ENCODE results near the gene LY9. TPM values are rescaled to one million over a fixed set of nuclear protein-coding genes. Genes with fewer than 3 reads are reported as not detected.

The LY9 gene
- total RNA-seq, 1 experiment from 2014 or later: not detected

DNA sequence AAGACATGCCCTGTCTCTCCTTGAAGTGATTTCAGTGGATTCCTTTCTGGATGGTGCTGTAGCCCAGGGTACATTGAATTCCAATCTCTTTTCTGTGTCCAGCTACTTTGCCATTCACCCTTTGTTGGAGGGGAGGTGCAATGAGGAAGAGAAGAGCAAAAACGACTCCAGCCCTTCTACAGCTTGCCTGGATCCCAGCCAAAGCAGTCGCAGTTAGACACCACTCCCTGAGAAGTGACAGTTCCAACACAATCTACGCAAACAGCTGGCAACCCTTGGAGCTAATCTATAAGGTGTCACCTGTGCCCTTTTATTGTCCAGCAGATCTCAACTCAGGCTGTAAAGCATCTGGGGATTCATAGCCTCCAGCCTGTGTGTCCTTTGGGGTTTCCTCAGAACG is 62.1 kb downstream of the LY9 start:
- TF ChIP-seq, protein P1, sequence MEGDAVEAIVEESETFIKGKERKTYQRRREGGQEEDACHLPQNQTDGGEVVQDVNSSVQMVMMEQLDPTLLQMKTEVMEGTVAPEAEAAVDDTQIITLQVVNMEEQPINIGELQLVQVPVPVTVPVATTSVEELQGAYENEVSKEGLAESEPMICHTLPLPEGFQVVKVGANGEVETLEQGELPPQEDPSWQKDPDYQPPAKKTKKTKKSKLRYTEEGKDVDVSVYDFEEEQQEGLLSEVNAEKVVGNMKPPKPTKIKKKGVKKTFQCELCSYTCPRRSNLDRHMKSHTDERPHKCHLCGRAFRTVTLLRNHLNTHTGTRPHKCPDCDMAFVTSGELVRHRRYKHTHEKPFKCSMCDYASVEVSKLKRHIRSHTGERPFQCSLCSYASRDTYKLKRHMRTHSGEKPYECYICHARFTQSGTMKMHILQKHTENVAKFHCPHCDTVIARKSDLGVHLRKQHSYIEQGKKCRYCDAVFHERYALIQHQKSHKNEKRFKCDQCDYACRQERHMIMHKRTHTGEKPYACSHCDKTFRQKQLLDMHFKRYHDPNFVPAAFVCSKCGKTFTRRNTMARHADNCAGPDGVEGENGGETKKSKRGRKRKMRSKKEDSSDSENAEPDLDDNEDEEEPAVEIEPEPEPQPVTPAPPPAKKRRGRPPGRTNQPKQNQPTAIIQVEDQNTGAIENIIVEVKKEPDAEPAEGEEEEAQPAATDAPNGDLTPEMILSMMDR (conservative IDR thresholded peaks at IDR 0.05): no peak
- no peak overlapping the region for H2BK20ac ChIP-seq (ENCODE audit: low read depth, low read length, poor library complexity, severe bottlenecking)
- 0 out of 4 replicates have a peak, but pooled peaks cover 0 to 3% of the 10 kb centered on the region in 2 experiments for H3K4me1 Mint-ChIP-seq
- no peak overlapping the region for H3K4me2 ChIP-seq (ENCODE audit: insufficient read depth, insufficient read length, low read length)
- H2AK5ac ChIP-seq (ENCODE audit: insufficient read length, low read length): no peak overlapping the region
- H2BK15ac ChIP-seq (ENCODE audit: low read depth, low read length): no peak overlapping the region
- no peak overlapping the region for H4K8ac ChIP-seq (replicated peaks; ENCODE audit: insufficient read length, low read depth, low read length)
- H3K27ac ChIP-seq (ENCODE audit: insufficient read length, low read depth, low read length): no peak overlapping the region
- no CpG with 5 or more reads among the region's 4 CpGs for WGBS (ENCODE audit: extremely low coverage, insufficient read length, low lambda C conversion rate)
- no peak overlapping the region for H2BK12ac ChIP-seq (ENCODE audit: insufficient read length, low read depth, low read length)
- H3K14ac ChIP-seq (ENCODE audit: insufficient read depth, low read length): no peak overlapping the region
- H3K23me2 ChIP-seq (ENCODE audit: insufficient read length, low read depth, low read length, poor library complexity, severe bottlenecking): no peaks in the 10 kb centered on the region
- no peaks in the 10 kb centered on the region for H3K79me2 ChIP-seq (ENCODE audit: insufficient read depth, low read length)
- H3K4me3 Mint-ChIP-seq: no peak overlapping the region
- no peak overlapping the region for H3K23ac ChIP-seq (ENCODE audit: insufficient read length, low read depth, low read length)
- no peak overlapping the region for H3K9ac ChIP-seq (ENCODE audit: extremely low read depth, insufficient read length, low read length)
- no peak overlapping the region for H2AFZ ChIP-seq (ENCODE audit: low read length)
- no peak overlapping the region for H3K18ac ChIP-seq (ENCODE audit: insufficient read length, low read depth, low read length)
- no peak overlapping the region for H2BK120ac ChIP-seq (ENCODE audit: low read depth, low read length, poor library complexity, severe bottlenecking)
- H3K36me3 Mint-ChIP-seq (ENCODE audit: insufficient read depth in 1 of 3, low read depth in 3 of 3): no peaks in the 10 kb centered on the region
- H3T11ph ChIP-seq (ENCODE audit: low read length): no peak overlapping the region
- no peaks in the 10 kb centered on the region for H3K9me3 Mint-ChIP-seq
- no peaks in the 10 kb centered on the region for H3K9me3 ChIP-seq (ENCODE audit: control insufficient read depth, low read depth, low read length)
- no peaks in the 10 kb centered on the region for H3K27me3 ChIP-seq (ENCODE audit: insufficient read depth, low read length)
- H2BK5ac ChIP-seq (ENCODE audit: insufficient read length, low read length): no peak overlapping the region
- H4K5ac ChIP-seq (ENCODE audit: insufficient read length, low read depth, low read length): no peak overlapping the region
- no peak for DNase-seq
- H4K20me1 ChIP-seq (ENCODE audit: control insufficient read depth, insufficient read depth, insufficient read length): no peaks in the 10 kb centered on the region
- no peaks in the 10 kb centered on the region for H3K4me1 ChIP-seq (ENCODE audit: insufficient read depth, low read length)
- H3K56ac ChIP-seq (ENCODE audit: insufficient read length, low read depth, low read length): no peak overlapping the region
- H3K79me1 ChIP-seq (ENCODE audit: insufficient read depth, low read depth, low read length, poor library complexity, severe bottlenecking): no peaks in the 10 kb centered on the region
- H3K4ac ChIP-seq (ENCODE audit: low read depth, low read length): no peak overlapping the region
- no peak overlapping the region for H3K27ac Mint-ChIP-seq
- H4K91ac ChIP-seq (ENCODE audit: insufficient read length, low read depth, low read length): no peak overlapping the region
- no peaks in the 10 kb centered on the region for H3K27me3 Mint-ChIP-seq (ENCODE audit: low read depth)
